Measurements from ENCODE around the gene EEF1AKMT3.

EEF1AKMT3 gene

GRCh38 chr12:57772429-57773322 lies at the start of gene EEF1AKMT3:
Gene EEF1AKMT3 (plus strand): TSS chr12:57772614. CDS start chr12:57772725, 111 bp downstream.
- Mint-ChIP-seq H3K4me1 (ENCODE audit: low read depth) (peaks cover 25% of the 10 kb centered on the region), H3K4me3 (peak within 1 kb of the TSS; percentile 95), H3K9me3 (no peaks in the 10 kb centered on the region), H3K36me3 (ENCODE audit: low read depth) (peaks cover 43% of the 10 kb centered on the region), H3K27ac (peak within 1 kb of the TSS; percentile 98), H3K27me3 (no peaks in the 10 kb centered on the region)

DNA sequence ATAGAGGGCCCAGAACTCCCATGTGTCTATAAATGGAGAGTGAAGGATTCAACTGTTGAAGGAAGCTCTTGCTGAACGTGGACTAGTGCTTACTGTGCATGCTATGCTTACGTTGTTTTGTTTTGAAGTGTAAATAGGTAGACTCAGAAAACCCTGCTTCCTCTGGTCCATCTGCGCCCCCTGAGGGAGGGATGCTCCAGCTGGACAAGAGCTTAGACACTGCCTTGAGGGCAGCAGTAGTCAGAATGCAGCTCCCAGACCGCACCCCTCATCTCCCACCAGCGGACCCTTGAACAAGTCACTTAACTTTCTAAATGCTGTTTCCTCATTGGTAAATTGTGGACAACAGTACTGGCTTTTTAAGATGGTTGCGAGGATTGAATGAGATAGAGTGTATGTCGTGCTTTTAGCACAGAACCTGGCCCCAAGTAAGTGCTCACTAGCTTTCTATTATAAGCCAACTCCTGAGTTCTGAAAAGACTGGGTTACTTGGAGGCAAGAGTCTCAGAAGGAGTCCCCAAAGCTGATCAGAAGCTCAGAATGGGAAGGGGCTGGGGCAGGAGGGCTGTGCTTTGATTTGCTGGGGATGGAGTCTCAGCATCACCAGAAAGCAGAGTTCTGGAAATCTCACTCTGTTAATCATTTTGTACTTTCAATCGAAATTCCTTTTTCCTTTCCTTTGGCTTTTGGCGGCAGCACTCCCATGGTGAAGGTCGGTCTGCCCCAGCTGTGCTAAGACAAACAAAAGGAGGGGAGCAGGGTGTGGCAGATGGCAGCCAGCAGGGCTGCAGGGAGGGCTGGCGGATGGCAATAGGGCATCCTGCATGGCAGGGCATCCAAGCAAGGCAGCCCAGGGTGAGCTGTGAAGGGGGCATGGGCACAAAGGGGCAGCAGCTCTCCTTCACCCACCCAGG lies 49.4 kb upstream of the EEF1AKMT3 start:
- Mint-ChIP-seq H3K4me3 (no peak overlapping the region), H3K36me3 (ENCODE audit: low read depth) (peaks cover 29% of the 10 kb centered on the region), H3K27me3 (no peaks in the 10 kb centered on the region), H3K27ac (no peak overlapping the region), H3K9me3 (no peaks in the 10 kb centered on the region), H3K4me1 (ENCODE audit: low read depth) (peaks cover 4% of the 10 kb centered on the region)

DNA sequence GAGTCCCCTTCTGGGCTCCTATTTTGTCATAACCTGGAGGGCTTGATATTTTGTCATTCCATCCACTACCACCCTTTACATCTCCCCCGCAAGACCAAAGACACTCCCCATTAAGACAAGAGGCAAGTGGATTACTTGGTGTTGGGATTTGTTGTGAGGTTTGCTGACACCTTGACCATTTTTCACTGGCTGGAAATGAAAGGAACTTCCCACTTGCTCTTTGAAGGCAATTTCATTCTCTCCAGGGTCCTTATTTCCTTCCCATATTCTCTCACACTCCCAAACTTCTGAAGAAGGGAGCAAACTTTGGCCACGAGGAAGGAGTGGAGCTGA lies 48.8 kb upstream of the EEF1AKMT3 start:
- peaks cover 31% of the 10 kb centered on the region for H3K36me3 Mint-ChIP-seq (ENCODE audit: low read depth)
- no peak overlapping the region for H3K27ac Mint-ChIP-seq
- H3K4me1 Mint-ChIP-seq (ENCODE audit: low read depth): peaks cover 4% of the 10 kb centered on the region
- no peaks in the 10 kb centered on the region for H3K27me3 Mint-ChIP-seq
- no peaks in the 10 kb centered on the region for H3K9me3 Mint-ChIP-seq
- H3K4me3 Mint-ChIP-seq: no peak overlapping the region

GRCh38 chr12:57724003-57724935 lies 48.1 kb upstream of the EEF1AKMT3 start:
- H3K4me1 Mint-ChIP-seq (ENCODE audit: low read depth): peaks cover 4% of the 10 kb centered on the region
- H3K27me3 Mint-ChIP-seq: no peaks in the 10 kb centered on the region
- H3K36me3 Mint-ChIP-seq (ENCODE audit: low read depth): peaks cover 27% of the 10 kb centered on the region
- no peaks in the 10 kb centered on the region for H3K9me3 Mint-ChIP-seq
- H3K27ac Mint-ChIP-seq: no peak overlapping the region
- no peak overlapping the region for H3K4me3 Mint-ChIP-seq

GRCh38 chr12:57724936-57725740 lies 47.3 kb upstream of the EEF1AKMT3 start:
- H3K4me3 Mint-ChIP-seq: no peak overlapping the region
- H3K27me3 Mint-ChIP-seq: no peaks in the 10 kb centered on the region
- peaks cover 27% of the 10 kb centered on the region for H3K36me3 Mint-ChIP-seq (ENCODE audit: low read depth)
- H3K9me3 Mint-ChIP-seq: no peaks in the 10 kb centered on the region
- peaks cover 4% of the 10 kb centered on the region for H3K4me1 Mint-ChIP-seq (ENCODE audit: low read depth)
- no peak overlapping the region for H3K27ac Mint-ChIP-seq

DNA sequence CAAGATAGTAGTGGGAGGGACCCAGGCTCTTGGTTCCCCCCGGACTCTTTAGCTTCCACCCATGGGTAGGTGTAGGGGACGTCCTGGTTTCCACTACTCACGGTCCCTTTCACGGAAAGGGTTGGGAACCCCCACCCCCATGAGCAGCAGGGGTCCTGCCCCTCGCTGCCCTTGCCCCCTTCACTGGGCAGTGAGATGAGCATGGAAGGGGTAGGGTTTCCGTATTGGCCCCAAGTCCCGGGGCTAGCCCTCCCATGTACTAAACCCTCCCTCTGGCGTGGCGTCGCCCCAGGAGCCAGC lies 46.6 kb upstream of the EEF1AKMT3 start:
- peaks cover 34% of the 10 kb centered on the region for H3K36me3 Mint-ChIP-seq (ENCODE audit: low read depth)

GRCh38 chr12:57726151-57726883 lies 46.1 kb upstream of the EEF1AKMT3 start:
- Mint-ChIP-seq H3K4me1 (ENCODE audit: low read depth) (peaks cover 4% of the 10 kb centered on the region), H3K4me3 (no peak overlapping the region), H3K36me3 (ENCODE audit: low read depth) (peaks cover 36% of the 10 kb centered on the region), H3K27me3 (no peaks in the 10 kb centered on the region), H3K9me3 (no peaks in the 10 kb centered on the region), H3K27ac (no peak overlapping the region)

More for the DNA sequence above, 46.6 kb upstream of the EEF1AKMT3 start:
- no peaks in the 10 kb centered on the region for H3K9me3 Mint-ChIP-seq
- H3K4me1 Mint-ChIP-seq (ENCODE audit: low read depth): peaks cover 4% of the 10 kb centered on the region
- no peak overlapping the region for H3K4me3 Mint-ChIP-seq
- H3K27ac Mint-ChIP-seq: no peak overlapping the region
- H3K27me3 Mint-ChIP-seq: no peaks in the 10 kb centered on the region

DNA sequence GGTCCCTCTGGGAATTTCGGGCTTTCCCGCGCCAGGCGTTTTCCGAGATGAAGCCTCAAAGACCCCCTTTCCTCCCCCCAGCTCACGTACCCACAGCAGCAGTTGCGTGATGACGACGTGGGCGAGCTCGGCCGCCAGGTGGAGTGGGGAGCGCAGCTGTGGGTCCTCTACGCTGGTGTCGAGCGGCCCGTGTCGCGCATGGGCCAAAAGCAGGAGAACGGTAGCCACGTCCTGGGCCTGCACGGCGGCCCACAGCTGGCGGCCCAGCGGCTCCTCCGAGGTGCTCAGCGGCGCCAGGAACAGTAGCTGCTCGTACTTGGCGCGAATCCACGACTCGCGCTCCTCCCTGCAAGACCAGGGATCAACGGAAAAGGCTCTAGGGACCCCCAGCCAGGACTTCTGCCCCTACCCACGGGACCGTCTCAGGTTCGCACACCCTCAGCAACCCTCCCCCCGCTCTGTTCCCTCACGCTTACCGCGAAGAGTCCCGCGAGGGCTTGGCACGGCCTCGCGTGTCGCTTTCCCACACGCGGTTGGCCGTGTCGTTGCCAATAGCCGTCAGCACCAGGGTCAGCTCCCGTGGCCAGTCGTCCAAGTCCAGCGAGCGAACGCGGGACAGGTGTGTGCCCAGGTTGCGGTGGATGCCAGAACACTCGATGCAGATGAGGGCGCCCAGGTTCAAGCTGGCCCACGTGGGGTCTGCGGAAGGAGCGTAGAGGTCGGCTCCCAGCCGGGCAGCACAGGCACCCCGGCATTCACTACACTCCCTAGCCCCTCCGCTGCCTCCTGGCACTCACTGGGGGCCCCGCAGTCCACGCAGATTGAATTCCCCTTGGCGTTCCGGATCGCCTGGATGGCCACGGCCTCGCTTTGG lies 45.3 kb upstream of the EEF1AKMT3 start:
- Mint-ChIP-seq H3K36me3 (ENCODE audit: low read depth) (peaks cover 34% of the 10 kb centered on the region), H3K4me1 (ENCODE audit: low read depth) (peaks cover 4% of the 10 kb centered on the region), H3K27me3 (no peaks in the 10 kb centered on the region), H3K9me3 (no peaks in the 10 kb centered on the region), H3K4me3 (no peak overlapping the region), H3K27ac (no peak overlapping the region)

- no peak overlapping the region for H3K27ac Mint-ChIP-seq
- peaks cover 4% of the 10 kb centered on the region for H3K4me1 Mint-ChIP-seq (ENCODE audit: low read depth)
- H3K9me3 Mint-ChIP-seq: no peaks in the 10 kb centered on the region
- H3K36me3 Mint-ChIP-seq (ENCODE audit: low read depth): peaks cover 40% of the 10 kb centered on the region
- no peaks in the 10 kb centered on the region for H3K27me3 Mint-ChIP-seq
- no peak overlapping the region for H3K4me3 Mint-ChIP-seq
Observed at GRCh38 chr12:57727758-57728395, 44.5 kb upstream of the EEF1AKMT3 start.

GRCh38 chr12:57729321-57729844 lies 43.0 kb upstream of the EEF1AKMT3 start:
- H3K27me3 Mint-ChIP-seq: no peaks in the 10 kb centered on the region

GRCh38 chr12:57730336-57731067 lies 41.9 kb upstream of the EEF1AKMT3 start:
- peaks cover 63% of the 10 kb centered on the region for H3K36me3 Mint-ChIP-seq (ENCODE audit: low read depth)
- no peak overlapping the region for H3K4me3 Mint-ChIP-seq
- peaks cover 6% of the 10 kb centered on the region for H3K4me1 Mint-ChIP-seq (ENCODE audit: low read depth)
- no peaks in the 10 kb centered on the region for H3K9me3 Mint-ChIP-seq
- H3K27me3 Mint-ChIP-seq: no peaks in the 10 kb centered on the region
- H3K27ac Mint-ChIP-seq: no peak overlapping the region

More at GRCh38 chr12:57729321-57729844, 43.0 kb upstream of the EEF1AKMT3 start:
- Mint-ChIP-seq H3K27ac (no peak overlapping the region), H3K4me3 (no peak overlapping the region), H3K9me3 (no peaks in the 10 kb centered on the region), H3K36me3 (ENCODE audit: low read depth) (peaks cover 54% of the 10 kb centered on the region), H3K4me1 (ENCODE audit: low read depth) (peaks cover 4% of the 10 kb centered on the region)

Data from stimulated activated naive CD8-positive, alpha-beta T cell treated with anti-CD3 and anti-CD28 coated beads, Interleukin-15, Interleukin-2, amounts not matched to agents 100 ng/mL and 50 ng/mL, for 24 hours (primary cell).